Vagina (tissue), 2 donors: ENCODE data around the gene PFDN5. TPM values are rescaled to one million over a fixed set of nuclear protein-coding genes. Genes with fewer than 3 reads are reported as not detected.

Source experiments
- DNase-seq, 2 donors: peaks; one replicate each; pipeline ENCODE4 v3.0.0-alpha.2; 2017; ENCODE audit errors: extremely low spot score in 2 of 2
- H3K27ac ChIP-seq: fragments of 200-600 bp; sonication (generic); one replicate; pipeline ENCODE4 v1.5.1; 2019
- H3K27me3 ChIP-seq: fragments of 200-600 bp; sonication (generic); one replicate; pipeline ENCODE4 v1.5.1; 2019
- H3K36me3 ChIP-seq, 2 donors: fragments of 200-600 bp; sonication (generic); one replicate each; pipeline ENCODE4 v1.5.1; 2017 to 2019
- H3K4me1 ChIP-seq: fragments of 200-600 bp; sonication (generic); one replicate; pipeline ENCODE4 v1.5.1; 2019
- H3K4me3 ChIP-seq, 2 donors: fragments of 200-600 bp; sonication (generic); 1 replicate in 1 of 2; 2 replicates in 1 of 2; pipeline ENCODE4 v1.5.1; 2016 to 2019
- H3K9me3 ChIP-seq: fragments of 200-600 bp; sonication (generic); one replicate; pipeline ENCODE4 v1.5.1; 2019
- CTCF ChIP-seq, 3 experiments: fragments of 450-650 bp in 2 of 3; fragments of 200-600 bp in 1 of 3; sonication (generic) in 1 of 3; IDR thresholded peaks; one replicate each; pipeline ENCODE4 v1.5.1; 2017 to 2019; ENCODE audit warnings: antibody characterized with exemption in 3 of 3, mild to moderate bottlenecking in 2 of 3, moderate library complexity in 2 of 3
- POLR2A ChIP-seq, 2 donors: fragments of 450-650 bp; IDR thresholded peaks; one replicate each; pipeline ENCODE4 v1.6.1; 2017; ENCODE audit warnings: antibody characterized with exemption in 2 of 2, mild to moderate bottlenecking in 2 of 2, moderate library complexity in 2 of 2
- POLR2AphosphoS5 ChIP-seq, 2 donors: sonication (generic); formaldehyde crosslinking; IDR thresholded peaks; one replicate each; pipeline ENCODE4 v1.9.0; 2017; ENCODE audit warnings: antibody characterized with exemption in 2 of 2, mild to moderate bottlenecking in 2 of 2, low read depth in 1 of 2; ENCODE audit not compliant: insufficient read depth in 1 of 2
- intact Hi-C: fragments of 100-400 bp; cut with DNase I; formaldehyde crosslinking; loops from one replicate; pipeline ENCODE4 v1.15.1; 2023
- total RNA-seq: library from RNA; depleted of rRNA; stranded (reverse); fragments of >200 nt; gene quantifications from one replicate; pipeline ENCODE4 v1.2.3, GENCODE V29; 2016

The PFDN5 gene
- total RNA-seq, 1 donor from 2014 or later = 673 TPM

- no peak for DNase-seq
- Histone ChIP-seq H3K9me3 (no peaks in the 10 kb centered on the region), H3K27ac (no peak overlapping the region), H3K4me3 (no peak overlapping the region), H3K27me3 (no peaks in the 10 kb centered on the region), H3K4me1 (peaks cover 31% of the 10 kb centered on the region), H3K36me3 (peaks cover 0 to 8% of the 10 kb centered on the region in 2 donors)
- intact Hi-C loops = loop anchor here (5.0 kb wide), 1 partner anchor 38 kb away; no protein-coding TSS in a partner anchor
- TF ChIP-seq POLR2A (IDR thresholded peaks at IDR 0.05) = no peak
Observed at GRCh38 chr12:53254816-53255545, 40.4 kb upstream of the PFDN5 start.

- no peak for TF ChIP-seq POLR2AphosphoS5 (IDR thresholded peaks at IDR 0.05; ENCODE audit: insufficient read depth in 1 of 2, low read depth in 1 of 2)
- TF ChIP-seq POLR2A (IDR thresholded peaks at IDR 0.05) = no peak
- no peak for TF ChIP-seq CTCF (IDR thresholded peaks at IDR 0.05)
- DNase-seq = no peak
- Histone ChIP-seq H3K27me3 (no peaks in the 10 kb centered on the region), H3K36me3 (peaks cover 0 to 8% of the 10 kb centered on the region in 2 donors), H3K27ac (no peak overlapping the region), H3K9me3 (no peaks in the 10 kb centered on the region), H3K4me1 (peaks cover 24% of the 10 kb centered on the region), H3K4me3 (no peak overlapping the region)
- intact Hi-C loops = no loop called here
Observed at GRCh38 chr12:53255996-53256395, 39.3 kb upstream of the PFDN5 start.

GRCh38 chr12:53258541-53259539 is 36.5 kb upstream of the PFDN5 start:
- H3K27me3 ChIP-seq = no peaks in the 10 kb centered on the region
- H3K4me3 ChIP-seq = no peak overlapping the region
- no peaks in the 10 kb centered on the region for H3K9me3 ChIP-seq
- H3K36me3 ChIP-seq = peaks cover 0 to 8% of the 10 kb centered on the region in 2 donors
- no peak for DNase-seq
- no peak overlapping the region for H3K27ac ChIP-seq
- H3K4me1 ChIP-seq = peaks cover 4% of the 10 kb centered on the region
- intact Hi-C loops = no loop called here
- TF ChIP-seq POLR2A (IDR thresholded peaks at IDR 0.05) = no peak
- TF ChIP-seq CTCF (IDR thresholded peaks at IDR 0.05) = no peak
- TF ChIP-seq POLR2AphosphoS5 (IDR thresholded peaks at IDR 0.05; ENCODE audit: insufficient read depth in 1 of 2, low read depth in 1 of 2) = no peak

- TF ChIP-seq POLR2AphosphoS5 (IDR thresholded peaks at IDR 0.05; ENCODE audit: insufficient read depth in 1 of 2, low read depth in 1 of 2) (no peak), POLR2A (IDR thresholded peaks at IDR 0.05) (no peak), CTCF (IDR thresholded peaks at IDR 0.05) (no peak)
- Histone ChIP-seq H3K36me3 (peaks cover 0 to 5% of the 10 kb centered on the region in 2 donors), H3K4me3 (no peak overlapping the region), H3K27me3 (no peaks in the 10 kb centered on the region), H3K4me1 (no peaks in the 10 kb centered on the region), H3K9me3 (no peaks in the 10 kb centered on the region), H3K27ac (no peak overlapping the region)
- intact Hi-C loops = no loop called here
- DNase-seq = no peak
Observed at GRCh38 chr12:53259891-53260290, 35.5 kb upstream of the PFDN5 start.

GRCh38 chr12:53265783-53266182 is 29.6 kb upstream of the PFDN5 start:
- intact Hi-C loops = no loop called here
- peaks cover 13% of the 10 kb centered on the region for H3K4me1 ChIP-seq
- H3K4me3 ChIP-seq = no peak overlapping the region
- H3K27me3 ChIP-seq = no peaks in the 10 kb centered on the region
- no peak for DNase-seq
- no peaks in the 10 kb centered on the region for H3K36me3 ChIP-seq
- TF ChIP-seq POLR2AphosphoS5 (IDR thresholded peaks at IDR 0.05; ENCODE audit: insufficient read depth in 1 of 2, low read depth in 1 of 2) (no peak), CTCF (IDR thresholded peaks at IDR 0.05) (no peak), POLR2A (IDR thresholded peaks at IDR 0.05) (no peak)
- H3K27ac ChIP-seq = no peak overlapping the region
- H3K9me3 ChIP-seq = no peaks in the 10 kb centered on the region
